SHP77 (cell line): ENCODE data around the gene P4HB.
A peak's percentile ranks its signal among the peaks of the same experiment; 100 is the strongest.

ENCODE experiments used
- DNase-seq, 2 experiments: peaks; one replicate each; lab custom pipeline; 2025; lab: John Stamatoyannopoulos, UW

P4HB gene

GRCh38 chr17:81831563-81831956 is 28.8 kb downstream of the P4HB start:
- no peak for DNase-seq

GRCh38 chr17:81829858-81830257 is 30.5 kb downstream of the P4HB start:
- no peak for DNase-seq

- DNase-seq: no peak
Measured at GRCh38 chr17:81828656-81829055, 31.7 kb downstream of the P4HB start.

GRCh38 chr17:81825841-81826466 is 34.4 kb downstream of the P4HB start:
- no peak for DNase-seq

- no peak for DNase-seq
Measured at GRCh38 chr17:81824595-81824994, 35.7 kb downstream of the P4HB start.

GRCh38 chr17:81823820-81824550 is 36.4 kb downstream of the P4HB start:
- DNase-seq: no peak

- DNase-seq: no peak
Measured at GRCh38 chr17:81822996-81823819, 37.1 kb downstream of the P4HB start.

GRCh38 chr17:81822312-81822637 is 38.1 kb downstream of the P4HB start:
- DNase-seq: no peak

GRCh38 chr17:81821603-81822311 is 38.6 kb downstream of the P4HB start:
- peak; percentile 96 for DNase-seq

- no peak for DNase-seq
Measured at GRCh38 chr17:81821147-81821546, 39.2 kb downstream of the P4HB start.

- no peak for DNase-seq
Measured at GRCh38 chr17:81819708-81820107, 40.6 kb downstream of the P4HB start.

- DNase-seq: no peak
Measured at GRCh38 chr17:81817758-81818147, 42.6 kb downstream of the P4HB start.

- no peak for DNase-seq
Measured at GRCh38 chr17:81815646-81815986, 44.7 kb downstream of the P4HB start.

GRCh38 chr17:81814748-81815645 is 45.3 kb downstream of the P4HB start:
- peak in 1 of 2 experiments; percentile 31 for DNase-seq

GRCh38 chr17:81813861-81814683 is 46.3 kb downstream of the P4HB start:
- no peak for DNase-seq

- no peak for DNase-seq
Measured at GRCh38 chr17:81813371-81813684, 47.0 kb downstream of the P4HB start.

GRCh38 chr17:81812571-81813370 is 47.6 kb downstream of the P4HB start:
- DNase-seq: no peak

GRCh38 chr17:81811705-81812570 is 48.4 kb downstream of the P4HB start:
- no peak for DNase-seq
